HCT116 (cell line): ENCODE measurements around the gene PRM3. TPM values are rescaled to one million over a fixed set of nuclear protein-coding genes. Genes with fewer than 3 reads are reported as not detected.

Source experiments
- ATAC-seq: fragments of 200-7000 bp; cut with Tn5 transposase; 2 replicates; pipeline ENCODE4 v1.9.1; 2020; ENCODE audit warnings: mild to moderate bottlenecking, moderate library complexity
- BruUV-seq: library from RNA; stranded (reverse); fragments of 400-500 nt; replicated peaks from 2 replicates; lab custom pipeline; 2021; lab: Mats Ljungman, UMichigan
- CTCF ChIA-PET: fragments of 300-600 bp; sonication (Branson Sonifier 250); formaldehyde crosslinking; loops from one replicate; lab custom pipeline; 2021; ENCODE audit warnings: antibody characterized with exemption; lab: Charles Lee
- POLR2A ChIA-PET: fragments of 300-600, 350-600 bp; sonication (Branson Sonifier 250); formaldehyde crosslinking; loops from one replicate; lab custom pipeline; 2021; ENCODE audit warnings: antibody characterized with exemption; lab: Charles Lee
- RAD21 ChIA-PET, 2 experiments: fragments of 300-600 bp; sonication (Branson Sonifier 250); formaldehyde crosslinking; loops; one replicate each; lab custom pipeline; 2023; ENCODE audit warnings: low total read pairs in 2 of 2; ENCODE audit not compliant: uncharacterized antibody in 2 of 2, unreplicated experiment in 2 of 2, low non-redundant PET in 1 of 2; lab: Charles Lee
- DNase-seq: peaks from one replicate; pipeline ENCODE4 v3.0.0-alpha.2; 2010; ENCODE audit warnings: low read depth, low spot score
- H2AFZ ChIP-seq: fragments of 200-600 bp; shearing (Covaris generic), sonication (generic); 2 replicates; pipeline ENCODE4 v1.6.1; 2017; ENCODE audit warnings: low read depth, mixed run types, mixed read lengths, antibody characterized with exemption, low read length; ENCODE audit not compliant: poor library complexity, severe bottlenecking
- H3K27ac ChIP-seq: 2 replicates; pipeline ENCODE4 v1.5.1; 2012; ENCODE audit warnings: low read depth, low read length
- H3K27me3 ChIP-seq: fragments of 200-600 bp; sonication (generic); 2 replicates; pipeline ENCODE4 v1.6.1; 2016; ENCODE audit warnings: mixed run types, low read length, mixed read lengths; ENCODE audit not compliant: insufficient read depth
- H3K36me3 ChIP-seq, 2 experiments: fragments of 200-500 bp in 1 of 2; fragments of 200-600 bp in 1 of 2; sonication (Bioruptor generic) in 1 of 2; sonication (generic) in 1 of 2; 2 replicates each; pipeline versions ENCODE4 v1.5.1 to v1.6.1; 2014 to 2016; ENCODE audit warnings: low read length in 2 of 2, inconsistent platforms in 1 of 2, mixed read lengths in 1 of 2, mixed run types in 1 of 2; ENCODE audit not compliant: insufficient read depth in 2 of 2, control insufficient read depth in 1 of 2
- H3K4me1 ChIP-seq, 2 experiments: fragments of 200-600 bp in 1 of 2; sonication (generic) in 1 of 2; 2 replicates each; pipeline versions ENCODE4 v1.5.1 to v1.6.1; 2012 to 2017; ENCODE audit warnings: low read length in 2 of 2, inconsistent platforms in 1 of 2, mild to moderate bottlenecking in 1 of 2, mixed read lengths in 1 of 2, mixed run types in 1 of 2, moderate library complexity in 1 of 2; ENCODE audit not compliant: insufficient read depth in 2 of 2, control insufficient read depth in 1 of 2
- H3K4me2 ChIP-seq: fragments of 200-600 bp; sonication (generic); 2 replicates; pipeline ENCODE4 v1.6.1; 2017; ENCODE audit warnings: mixed run types, low read length, mixed read lengths
- H3K4me3 ChIP-seq, 2 experiments: fragments of 200-600 bp in 1 of 2; sonication (generic) in 1 of 2; replicated peaks in 1 of 2; 2 replicates each; pipeline ENCODE4 v1.5.1; 2011 to 2016; ENCODE audit warnings: low read length in 2 of 2, control low read depth in 1 of 2, low read depth in 1 of 2, mild to moderate bottlenecking in 1 of 2, mixed read lengths in 1 of 2, mixed run types in 1 of 2
- H3K79me2 ChIP-seq: fragments of 200-600 bp; sonication (generic); 2 replicates; pipeline ENCODE4 v1.6.1; 2017; ENCODE audit warnings: mild to moderate bottlenecking, mixed run types, low read length, moderate library complexity, mixed read lengths; ENCODE audit not compliant: insufficient read depth
- H3K9ac ChIP-seq: fragments of 200-600 bp; sonication (generic); 2 replicates; pipeline ENCODE4 v1.6.1; 2016; ENCODE audit warnings: low read length, mixed read lengths
- H3K9me2 ChIP-seq: fragments of 200-600 bp; sonication (generic), shearing (Covaris generic); 2 replicates; pipeline ENCODE4 v1.6.1; 2017; ENCODE audit warnings: mixed run types, mild to moderate bottlenecking, moderate library complexity; ENCODE audit not compliant: insufficient read depth
- H3K9me3 ChIP-seq, 2 experiments: fragments of 200-500 bp in 1 of 2; fragments of 200-600 bp in 1 of 2; sonication (Bioruptor generic) in 1 of 2; sonication (generic) in 1 of 2; 2 replicates each; pipeline ENCODE4 v1.6.1; 2014 to 2017; ENCODE audit warnings: low read length in 2 of 2, mixed read lengths in 2 of 2, inconsistent platforms in 1 of 2, low read depth in 1 of 2, mild to moderate bottlenecking in 1 of 2, mixed run types in 1 of 2, moderate library complexity in 1 of 2; ENCODE audit not compliant: control insufficient read depth in 1 of 2, insufficient read depth in 1 of 2
- H4K20me1 ChIP-seq: fragments of 200-600 bp; sonication (generic), shearing (Covaris generic); 2 replicates; pipeline ENCODE4 v1.6.1; 2017; ENCODE audit warnings: mixed run types, mild to moderate bottlenecking, moderate library complexity; ENCODE audit not compliant: insufficient read depth
- CBX3 ChIP-seq: IDR thresholded peaks from 2 replicates; pipeline ENCODE4 v1.6.1; 2012; ENCODE audit warnings: low read depth
- CEBPB ChIP-seq: IDR thresholded peaks from 2 replicates; pipeline ENCODE4 v1.6.1; 2012; ENCODE audit warnings: low read depth
- EGR1 ChIP-seq: IDR thresholded peaks from 2 replicates; pipeline ENCODE4 v1.6.1; 2012; ENCODE audit warnings: low read depth
- EZH2 ChIP-seq: fragments of 200-600 bp; sonication (generic); IDR thresholded peaks from 2 replicates; pipeline ENCODE4 v1.6.1; 2017; ENCODE audit warnings: antibody characterized with exemption, mixed run types
- EZH2phosphoT487 ChIP-seq: fragments of 200-600 bp; IDR thresholded peaks from 2 replicates; pipeline ENCODE4 v1.6.1; 2018; ENCODE audit warnings: antibody characterized with exemption, borderline replicate concordance
- FOSL1 ChIP-seq: IDR thresholded peaks from 2 replicates; pipeline ENCODE4 v1.6.1; 2012; ENCODE audit warnings: low read depth
- POLR2AphosphoS5 ChIP-seq: IDR thresholded peaks from 2 replicates; pipeline ENCODE4 v1.6.1; 2011; ENCODE audit warnings: mild to moderate bottlenecking, low read depth, low read length, moderate library complexity
- REST ChIP-seq: IDR thresholded peaks from 2 replicates; pipeline ENCODE4 v1.6.1; 2012; ENCODE audit warnings: low read depth
- SP1 ChIP-seq: IDR thresholded peaks from 2 replicates; pipeline ENCODE4 v1.6.1; 2012; ENCODE audit warnings: low read depth
- ZFX ChIP-seq: fragments of 450-650 bp; IDR thresholded peaks from 2 replicates; pipeline ENCODE4 v1.6.1; 2017
- ZNF274 ChIP-seq: fragments of 200-500 bp; sonication (Bioruptor generic); IDR thresholded peaks from 2 replicates; pipeline ENCODE4 v1.6.1; 2014; ENCODE audit warnings: mild to moderate bottlenecking, low read depth, low read length, inconsistent platforms
- intact Hi-C: fragments of 100-400 bp; cut with micrococcal nuclease; formaldehyde crosslinking; loops from 2 replicates; pipeline ENCODE4 v1.10.0; 2022
- total RNA-seq: library from RNA; stranded (reverse); gene quantifications from one replicate; pipeline ENCODE4 v1.2.1, GENCODE V29; 2021; ENCODE audit not compliant: unreplicated experiment
- TF ChIP-seq, protein P1 (sequence below): IDR thresholded peaks from 2 replicates; pipeline ENCODE4 v1.6.1; 2011; ENCODE audit warnings: mild to moderate bottlenecking, low read length, moderate library complexity; ENCODE audit not compliant: insufficient replicate concordance; ENCODE audit errors: extremely low read depth

Gene PRM3
- total RNA-seq, 1 experiment from 2014 or later: not detected

DNA sequence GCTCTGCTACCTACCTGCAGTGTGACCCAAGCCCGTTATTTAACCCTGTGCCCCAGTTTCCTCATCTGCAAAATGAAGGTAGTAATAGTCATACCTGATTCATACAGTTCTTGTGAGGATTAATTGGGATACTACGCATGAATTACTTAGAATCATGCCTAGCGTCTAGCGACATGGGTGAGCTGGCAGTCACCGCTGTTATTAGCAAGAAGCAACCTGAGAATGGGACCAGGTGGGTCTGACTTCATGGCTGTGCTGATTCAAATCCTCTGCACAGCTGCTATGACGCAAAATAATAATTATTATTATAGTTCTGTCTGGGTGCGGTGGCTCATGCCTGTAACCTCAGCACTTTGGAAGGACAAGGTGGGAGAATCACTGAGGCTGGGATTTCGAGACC lies 25.3 kb downstream of the PRM3 start:
- Histone ChIP-seq H3K27ac (no peak overlapping the region), H2AFZ (no peak overlapping the region), H3K9me3 (no peaks in the 10 kb centered on the region), H3K9me2 (no peaks in the 10 kb centered on the region), H3K79me2 (no peaks in the 10 kb centered on the region), H4K20me1 (no peaks in the 10 kb centered on the region), H3K27me3 (no peaks in the 10 kb centered on the region), H3K4me3 (no peak overlapping the region), H3K36me3 (no peaks in the 10 kb centered on the region), H3K4me1 (peaks cover 2 to 9% of the 10 kb centered on the region in 2 experiments; a peak in 2 of 4 replicates), H3K4me2 (no peak overlapping the region), H3K9ac (no peak overlapping the region)
- DNase-seq (no peak), ATAC-seq (no peak)
- CTCF ChIA-PET: no interaction called here
- RAD21 ChIA-PET: no interaction called here
- no TSS peak for BruUV-seq
- no peak for TF ChIP-seq CEBPB
- TF ChIP-seq, protein P1, sequence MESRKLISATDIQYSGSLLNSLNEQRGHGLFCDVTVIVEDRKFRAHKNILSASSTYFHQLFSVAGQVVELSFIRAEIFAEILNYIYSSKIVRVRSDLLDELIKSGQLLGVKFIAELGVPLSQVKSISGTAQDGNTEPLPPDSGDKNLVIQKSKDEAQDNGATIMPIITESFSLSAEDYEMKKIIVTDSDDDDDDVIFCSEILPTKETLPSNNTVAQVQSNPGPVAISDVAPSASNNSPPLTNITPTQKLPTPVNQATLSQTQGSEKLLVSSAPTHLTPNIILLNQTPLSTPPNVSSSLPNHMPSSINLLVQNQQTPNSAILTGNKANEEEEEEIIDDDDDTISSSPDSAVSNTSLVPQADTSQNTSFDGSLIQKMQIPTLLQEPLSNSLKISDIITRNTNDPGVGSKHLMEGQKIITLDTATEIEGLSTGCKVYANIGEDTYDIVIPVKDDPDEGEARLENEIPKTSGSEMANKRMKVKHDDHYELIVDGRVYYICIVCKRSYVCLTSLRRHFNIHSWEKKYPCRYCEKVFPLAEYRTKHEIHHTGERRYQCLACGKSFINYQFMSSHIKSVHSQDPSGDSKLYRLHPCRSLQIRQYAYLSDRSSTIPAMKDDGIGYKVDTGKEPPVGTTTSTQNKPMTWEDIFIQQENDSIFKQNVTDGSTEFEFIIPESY: no peak
- POLR2A ChIA-PET: interaction anchor here (1.2 kb wide), 1 partner anchor 8 kb away, joined by 5 read pairs; the partner anchor contains the start of gene SOCS1
- intact Hi-C loops: no loop called here

DNA sequence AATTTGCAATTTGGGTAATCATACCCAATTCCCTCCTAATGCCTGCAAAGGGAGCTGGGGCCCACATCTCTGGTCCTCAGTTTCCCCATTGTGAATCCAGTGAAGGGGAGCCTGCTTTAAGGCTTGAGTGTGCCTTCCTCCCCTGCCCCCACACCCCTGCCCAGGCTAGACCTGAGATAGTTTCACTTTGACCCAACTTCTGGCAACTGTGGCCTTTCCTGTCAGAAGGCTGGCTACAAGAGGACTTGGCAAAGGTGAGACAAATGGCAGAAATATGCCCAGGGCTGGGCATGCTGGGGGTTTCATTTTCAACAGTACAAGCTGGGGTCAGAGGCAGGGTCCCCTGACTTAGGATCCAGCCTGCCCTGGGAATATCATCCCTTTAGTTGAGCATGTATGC lies 27.4 kb downstream of the PRM3 start:
- DNase-seq (no peak), ATAC-seq (no peak)
- no peaks in the 10 kb centered on the region for H3K9me3 ChIP-seq
- H3K4me3 ChIP-seq: no peak overlapping the region
- intact Hi-C loops: no loop called here
- no peak overlapping the region for H3K27ac ChIP-seq
- H3K9ac ChIP-seq: no peak overlapping the region
- no peak overlapping the region for H3K4me2 ChIP-seq
- RAD21 ChIA-PET: no interaction called here
- no peaks in the 10 kb centered on the region for H3K36me3 ChIP-seq
- H3K4me1 ChIP-seq: peaks cover 0 to 2% of the 10 kb centered on the region in 2 experiments; a peak in 1 of 4 replicates
- H3K9me2 ChIP-seq: no peaks in the 10 kb centered on the region
- POLR2A ChIA-PET: interaction anchor here (1.4 kb wide), 1 partner anchor 10 kb away, joined by 8 read pairs; the partner anchor contains the start of gene SOCS1
- H4K20me1 ChIP-seq: no peaks in the 10 kb centered on the region
- H3K79me2 ChIP-seq: no peaks in the 10 kb centered on the region
- BruUV-seq: no TSS peak
- no peak overlapping the region for H2AFZ ChIP-seq
- CTCF ChIA-PET: interaction anchor here (0.9 to 1.0 kb wide), 2 partner anchors 10 to 111 kb away, joined by 3 to 6 read pairs; partner anchors contain the start of gene SOCS1
- H3K27me3 ChIP-seq: no peaks in the 10 kb centered on the region
- no peak for TF ChIP-seq FOSL1
- no peak for TF ChIP-seq EZH2phosphoT487
- TF ChIP-seq, protein P1: no peak
- TF ChIP-seq POLR2AphosphoS5: no peak
- no peak for TF ChIP-seq ZNF274
- no peak for TF ChIP-seq CEBPB
- no peak for TF ChIP-seq ZFX
- TF ChIP-seq CBX3: no peak
- no peak for TF ChIP-seq EGR1
- TF ChIP-seq REST: no peak
- no peak for TF ChIP-seq EZH2
- no peak for TF ChIP-seq SP1
